GM04504 (cell line): Measurements from ENCODE around the gene ENDOV.

Source experiments
- DNase-seq: peaks from one replicate; pipeline ENCODE4 v3.0.0-alpha.2; 2012; ENCODE audit warnings: low read depth

Gene ENDOV

GRCh38 chr17:80468242-80468641, 53.3 kb downstream of the ENDOV start:
- DNase-seq = no peak

GRCh38 chr17:80468781-80469493, 54.0 kb downstream of the ENDOV start:
- no peak for DNase-seq

DNA sequence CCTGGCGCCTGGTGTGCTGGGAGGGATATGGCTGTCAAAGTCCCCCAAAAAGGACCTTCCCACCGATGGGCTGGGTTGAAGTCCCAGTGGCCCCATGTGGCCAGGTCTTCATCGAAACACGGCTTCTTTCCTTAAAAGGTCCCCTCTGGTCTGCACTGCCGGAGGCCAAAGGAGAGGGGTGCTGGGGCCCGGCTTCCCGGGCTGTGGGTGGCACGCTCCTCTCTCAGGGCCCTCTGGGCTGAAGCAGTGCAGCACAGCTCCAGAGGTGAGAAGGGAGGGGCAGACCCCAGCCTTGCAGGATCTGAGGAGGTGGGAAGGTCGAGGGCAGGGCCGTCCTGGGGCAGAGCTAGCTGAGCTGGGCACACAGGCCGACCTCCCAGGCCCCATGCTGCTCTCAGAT, 54.7 kb downstream of the ENDOV start:
- DNase-seq = no peak

DNA sequence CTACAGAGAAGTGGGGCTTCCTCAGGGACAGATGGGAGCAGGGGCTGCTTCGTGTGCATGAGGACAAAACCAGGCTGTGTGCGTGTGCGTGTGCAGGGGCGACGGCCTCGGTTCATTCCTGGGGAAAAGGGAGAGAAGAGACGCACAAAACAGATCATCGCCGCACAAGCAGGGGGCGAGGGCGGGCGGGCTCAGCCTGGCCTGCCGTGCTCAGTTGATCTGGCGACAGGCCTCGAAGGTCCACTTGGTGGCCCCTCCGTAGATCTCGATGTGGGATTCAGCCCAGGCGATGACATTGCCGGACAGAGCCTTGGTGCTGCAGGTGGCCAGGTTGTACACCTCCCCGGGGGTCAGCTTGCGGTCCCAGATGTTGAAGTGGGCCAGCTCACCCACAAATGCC, 55.6 kb downstream of the ENDOV start:
- DNase-seq = no peak

DNA sequence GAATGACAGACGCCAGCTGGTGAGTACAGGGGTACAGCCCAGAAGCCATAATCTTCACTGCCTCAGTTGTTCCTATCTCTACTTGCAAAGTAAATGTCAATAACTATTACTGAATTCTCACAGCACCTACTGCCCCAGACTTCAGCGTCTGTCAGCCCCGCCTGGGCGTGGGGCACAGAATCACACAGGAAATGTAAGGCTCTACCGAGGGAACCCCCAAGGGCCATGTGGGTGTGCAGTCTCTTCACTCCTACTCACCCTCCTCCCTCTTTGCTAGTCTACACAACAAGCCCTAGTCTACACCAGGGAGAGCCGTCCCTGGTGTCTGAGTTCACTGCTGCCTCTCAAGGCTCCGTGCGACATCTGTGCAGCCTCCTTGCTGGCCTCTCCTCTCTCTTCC, 57.0 kb downstream of the ENDOV start:
- DNase-seq = no peak

GRCh38 chr17:80472996-80473395, 58.0 kb downstream of the ENDOV start:
- no peak for DNase-seq

DNA sequence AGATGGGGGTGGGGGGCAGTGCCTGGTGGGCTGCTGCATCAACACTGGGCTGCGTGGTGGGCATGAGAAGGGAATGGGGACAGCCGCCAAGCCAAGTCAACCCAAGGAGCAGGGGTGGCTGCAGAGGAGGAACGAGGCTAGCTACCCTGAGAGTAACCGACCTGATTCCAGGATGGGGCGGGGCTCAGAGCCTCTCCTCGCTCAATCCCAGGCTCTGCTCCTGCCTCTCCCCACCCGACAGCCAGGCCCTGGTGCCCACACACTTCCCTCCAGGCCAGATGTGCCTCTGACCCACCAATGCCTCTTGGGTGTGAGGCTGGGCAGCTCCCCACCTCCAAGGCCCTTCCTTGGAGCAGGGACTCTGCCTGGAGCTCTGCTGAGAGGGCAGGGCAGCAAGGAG, 58.7 kb downstream of the ENDOV start:
- no peak for DNase-seq

DNA sequence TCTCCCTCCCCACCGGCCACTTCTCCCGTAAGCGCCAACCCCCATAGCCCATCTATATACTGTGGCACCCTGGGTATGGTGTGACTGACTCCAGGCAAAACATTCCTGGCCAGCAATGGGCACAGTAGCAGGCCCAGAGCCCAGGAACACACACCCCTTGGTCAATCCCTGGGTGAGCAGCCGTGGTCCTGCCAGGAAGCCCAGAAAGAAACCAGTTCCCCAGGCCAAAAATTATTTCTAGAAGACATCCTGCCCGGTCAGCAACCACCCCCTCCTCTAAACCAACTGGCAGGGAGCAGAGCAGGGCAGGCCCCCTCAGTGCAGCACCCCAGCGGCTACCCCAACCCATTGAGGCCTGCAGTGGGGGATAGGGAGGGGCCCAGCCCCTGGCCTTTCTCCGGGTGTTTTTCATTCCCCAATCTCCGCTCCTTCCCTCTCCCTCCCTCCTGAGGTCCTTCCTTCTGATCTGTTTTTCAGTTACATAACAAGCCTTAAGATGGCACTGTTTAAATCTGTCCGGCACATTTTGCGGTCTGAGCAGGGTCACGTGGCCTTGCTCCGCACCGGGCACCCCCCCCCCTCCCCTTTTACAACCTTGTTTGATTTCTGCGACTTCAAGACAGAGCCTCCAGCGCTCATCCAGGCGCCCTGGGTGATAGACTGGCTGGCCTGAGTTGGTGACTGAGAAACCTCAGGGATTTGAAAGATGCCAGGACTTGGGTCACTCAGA, 59.4 kb downstream of the ENDOV start:
- DNase-seq = no peak

DNA sequence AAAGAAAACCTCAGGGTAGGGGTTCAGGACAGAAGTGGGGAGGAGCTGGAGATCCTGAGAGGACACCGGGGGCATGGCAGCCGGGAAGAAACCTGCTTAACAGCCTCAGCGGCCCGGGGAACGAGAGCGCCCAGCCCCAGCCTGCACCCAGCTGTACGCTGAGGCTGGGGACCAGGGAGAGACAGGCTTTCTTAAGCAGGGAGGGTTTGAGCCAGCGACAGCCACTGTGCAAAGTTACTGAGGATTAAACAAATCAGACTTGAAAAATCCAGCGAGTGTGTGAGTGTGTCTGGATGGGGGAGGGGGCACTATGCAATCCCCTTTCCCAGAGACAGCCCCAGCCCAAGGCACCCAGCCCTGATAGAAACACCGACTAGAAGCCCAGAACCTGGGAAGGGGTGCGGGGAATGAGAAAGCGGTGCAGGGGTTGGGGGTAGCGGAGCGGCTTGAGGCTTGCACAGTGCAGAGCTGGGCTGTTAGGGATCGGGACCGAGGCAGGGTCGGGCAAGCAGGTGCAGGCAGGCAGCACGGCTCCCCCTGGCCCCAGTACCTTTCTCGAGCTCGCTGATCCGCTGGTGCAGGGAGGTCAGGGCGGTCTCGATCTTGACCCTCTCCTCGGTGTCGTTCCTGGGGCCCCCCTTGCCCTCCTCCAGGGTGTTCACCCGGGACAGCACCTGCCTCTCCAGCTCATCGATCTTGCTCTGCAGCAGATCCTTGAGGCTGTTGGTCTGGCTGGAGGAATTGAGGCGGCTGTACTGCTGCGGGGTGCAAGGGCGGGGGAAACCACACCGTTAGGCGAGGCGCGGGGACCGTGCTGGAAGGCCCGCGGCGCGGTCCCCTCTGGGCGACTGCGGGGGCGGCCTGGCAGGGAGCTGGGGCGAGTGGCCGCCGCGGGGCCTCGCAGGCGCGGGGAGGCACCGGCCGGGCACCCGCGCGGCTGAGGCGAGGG, 60.3 kb downstream of the ENDOV start:
- no peak for DNase-seq

DNA sequence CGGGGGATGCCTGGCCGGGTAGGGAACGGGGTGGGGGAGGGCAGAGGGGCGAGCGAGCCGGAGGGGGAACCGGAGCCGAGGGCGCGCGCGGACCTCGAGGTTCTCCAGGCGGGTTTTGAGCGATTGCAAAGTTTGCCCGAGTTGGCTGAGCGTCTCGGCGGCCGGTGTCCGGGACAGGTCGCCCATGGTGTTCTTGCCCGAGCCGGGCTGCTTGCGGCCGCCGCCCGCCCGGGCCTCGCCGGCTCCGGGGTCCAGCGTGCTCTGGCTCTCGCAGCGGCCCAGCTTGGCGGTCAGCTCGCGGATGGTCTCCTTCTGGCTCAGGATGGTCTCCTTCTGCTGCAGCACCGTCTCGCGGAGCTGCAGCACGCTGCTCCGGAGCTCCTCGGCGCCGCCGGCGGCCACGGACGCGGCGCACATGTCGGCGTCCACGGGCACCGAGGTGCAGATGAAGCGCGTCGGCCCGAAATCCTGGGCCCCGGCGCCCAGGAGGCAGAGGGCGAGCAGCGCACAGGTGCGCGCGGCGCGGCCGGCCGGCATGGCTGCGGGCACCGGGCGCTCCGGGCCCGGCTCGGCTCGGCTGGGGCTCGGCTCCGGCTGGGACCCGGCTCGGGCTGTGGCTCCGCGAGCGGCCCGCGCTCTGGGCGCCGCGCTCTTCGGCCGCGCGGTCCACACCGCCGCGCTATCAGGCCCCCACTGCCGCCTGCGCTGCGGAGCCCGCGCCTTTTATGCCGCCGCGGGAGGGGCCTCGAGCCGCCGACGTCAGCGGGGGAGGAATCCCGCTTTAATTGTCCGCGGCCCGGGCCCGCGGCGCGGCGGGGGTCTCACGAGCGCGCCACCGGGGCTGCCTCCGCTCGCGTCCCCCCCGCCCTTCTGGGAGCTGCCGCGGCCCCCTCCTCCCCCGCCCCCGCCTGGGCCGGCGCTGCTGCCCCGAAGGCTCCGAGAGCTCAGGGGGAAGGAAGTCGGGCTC, 61.2 kb downstream of the ENDOV start, which contains the start of gene NPTX1:
TSS of gene NPTX1 (minus strand) at position 698 of the 967 bp plus-strand sequence. CDS start at position 537, 161 bp downstream.
- DNase-seq = no peak

GRCh38 chr17:80476877-80477646, 62.1 kb downstream of the ENDOV start:
- no peak for DNase-seq

GRCh38 chr17:80477647-80478478, 62.9 kb downstream of the ENDOV start:
- no peak for DNase-seq

DNA sequence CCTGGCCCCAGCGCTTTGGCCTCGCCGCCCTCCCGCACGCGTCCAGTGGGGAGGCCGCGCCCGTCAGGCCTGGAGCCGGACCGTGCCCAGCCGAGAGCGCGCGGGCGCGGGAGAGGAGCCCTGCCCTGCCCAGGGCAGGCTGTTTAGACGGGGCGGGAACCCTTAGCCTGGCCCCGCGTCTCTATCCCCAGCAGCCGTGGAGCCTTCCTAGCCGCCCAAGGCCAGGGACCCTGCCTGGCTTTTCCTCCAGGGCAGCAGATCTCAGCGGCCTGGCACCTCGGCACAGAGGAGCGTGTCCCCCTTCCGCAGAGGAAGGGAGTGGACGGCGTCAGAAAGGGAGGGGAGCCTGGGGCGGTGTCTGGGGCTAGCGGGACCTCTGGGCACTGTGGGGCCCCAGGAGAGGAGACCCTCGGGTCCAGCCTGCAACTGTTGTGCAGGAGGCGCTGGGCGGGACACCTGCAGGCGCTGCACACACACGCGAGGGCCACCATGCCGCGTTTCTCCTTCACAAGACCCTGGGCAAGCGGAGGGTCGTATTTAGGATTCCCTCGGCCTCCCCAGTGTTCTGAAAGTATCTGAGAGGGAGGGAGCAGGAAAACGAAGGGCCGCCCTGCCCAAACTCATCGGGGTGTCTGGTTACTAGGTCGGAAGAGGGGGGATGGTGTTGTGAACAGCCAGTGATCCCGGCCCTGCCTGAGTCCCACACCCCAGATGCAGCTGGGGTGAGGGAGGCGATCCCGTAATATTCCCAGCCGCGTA, 63.7 kb downstream of the ENDOV start:
- no peak for DNase-seq

DNA sequence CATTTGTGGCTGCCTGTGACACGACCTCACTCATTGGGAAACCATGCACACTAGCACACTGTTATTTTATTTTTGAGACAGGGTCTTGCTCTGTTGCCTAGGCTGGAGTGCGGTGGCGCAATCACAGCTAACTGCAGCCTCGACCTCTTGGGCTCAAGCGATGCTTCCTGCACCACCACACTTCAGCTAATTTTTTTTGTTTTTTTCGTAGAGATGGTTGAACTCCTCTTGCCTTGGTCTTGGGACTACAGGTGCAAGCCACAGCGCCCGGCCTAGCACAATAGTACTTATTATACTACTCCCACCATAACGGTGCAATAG, 64.2 kb downstream of the ENDOV start:
- DNase-seq = no peak

GRCh38 chr17:80480248-80480647, 65.3 kb downstream of the ENDOV start:
- DNase-seq = no peak

DNA sequence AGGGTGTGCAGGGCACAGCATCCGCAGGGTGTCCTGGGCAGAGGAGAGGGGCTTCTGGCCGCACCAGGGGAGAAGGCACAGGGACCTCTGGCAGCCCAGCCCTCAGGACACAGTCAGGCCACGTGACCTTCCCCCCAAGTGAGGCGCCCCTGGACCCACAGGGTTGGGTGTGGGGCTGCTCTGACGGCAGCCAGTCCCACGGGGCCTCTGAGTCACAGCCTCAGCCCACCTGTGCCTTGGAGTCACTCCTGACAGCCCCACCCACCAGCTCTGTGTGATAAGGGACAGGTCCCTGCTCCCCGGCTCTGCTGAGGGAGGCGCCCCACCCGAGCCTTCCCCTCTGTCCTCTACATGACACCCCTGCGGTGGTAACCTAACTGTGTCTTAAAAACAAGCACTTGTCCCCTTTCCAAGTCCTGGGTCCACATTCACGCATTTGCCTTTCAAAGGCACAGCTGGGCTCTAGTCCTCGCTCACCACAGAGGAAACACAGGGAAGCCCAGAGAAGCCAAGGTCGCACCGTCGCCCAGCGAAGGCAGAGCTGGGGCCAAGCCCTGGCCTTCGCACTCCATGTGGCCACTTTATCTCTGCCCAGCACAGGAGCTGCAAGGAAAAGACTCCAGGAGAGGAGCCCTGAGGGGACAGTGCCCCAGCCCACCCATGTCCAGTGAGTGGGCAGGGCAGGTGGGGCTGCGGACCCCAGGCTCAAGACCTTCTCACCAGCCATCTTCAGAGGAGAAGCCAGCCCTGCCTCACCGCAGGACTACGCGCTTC, 66.5 kb downstream of the ENDOV start:
- DNase-seq = no peak

- DNase-seq = no peak
Observed at GRCh38 chr17:80482058-80482318, 67.0 kb downstream of the ENDOV start.

- DNase-seq = no peak
Observed at GRCh38 chr17:80482555-80483308, 67.8 kb downstream of the ENDOV start.
